ENCODE data around the gene CAMKK1. TPM values are rescaled to one million over a fixed set of nuclear protein-coding genes. Genes with fewer than 3 reads are reported as not detected.

The CAMKK1 gene
- 2.4 and 5.6 TPM in 2 replicates for total RNA-seq

GRCh38 chr17:3893003-3893719 lies at the start of gene CAMKK1:
Gene CAMKK1 (minus strand): TSS chr17:3893053. CDS start chr17:3885687, 7,366 bp downstream.

GRCh38 chr17:3915995-3916696 lies 23.3 kb upstream of the CAMKK1 start, which contains the start of gene P2RX1:
Gene P2RX1 (minus strand): TSS chr17:3916465. CDS start chr17:3916225, 240 bp downstream.

DNA sequence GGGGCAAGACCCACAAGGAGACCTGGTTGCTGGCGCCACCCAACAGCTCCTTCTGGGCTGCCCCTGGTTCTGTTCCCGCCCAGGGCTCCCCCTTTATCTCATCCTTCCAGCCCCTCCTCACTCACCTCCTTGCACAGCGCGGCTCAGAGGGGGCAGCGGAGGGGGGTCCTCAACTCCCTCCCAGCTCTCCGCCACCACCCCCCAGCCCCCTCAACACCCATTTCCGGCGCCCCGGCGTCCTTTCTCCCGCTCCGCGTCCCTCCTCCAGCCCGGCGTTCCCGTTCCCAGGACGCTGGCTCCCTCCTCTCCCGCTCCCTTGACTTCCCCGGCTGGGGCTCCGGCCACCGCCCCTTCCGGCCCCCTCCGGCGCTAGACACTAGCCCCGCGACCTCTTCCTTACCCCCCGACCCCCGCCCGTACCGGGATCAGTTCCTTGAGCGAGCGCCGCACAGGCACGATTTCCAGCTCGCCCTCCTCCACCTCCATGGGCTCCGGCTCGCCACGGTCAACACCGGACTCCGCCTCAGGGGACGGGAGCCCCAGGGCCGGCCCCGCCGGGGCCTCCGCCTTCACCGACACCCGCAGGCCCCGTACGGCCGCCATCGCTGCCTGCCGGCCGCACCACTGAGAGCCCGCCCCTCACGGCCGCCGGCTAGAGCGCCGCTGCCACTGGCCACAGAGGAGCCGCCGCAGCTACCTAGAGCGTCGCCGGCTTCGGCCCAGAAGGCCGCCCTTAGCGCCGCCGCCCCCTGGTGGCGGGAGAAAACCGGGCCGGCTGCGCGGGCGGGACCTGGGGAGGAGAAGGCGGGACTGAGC lies 47.0 kb downstream of the CAMKK1 start, which contains the start of gene NCBP3:
Gene NCBP3 (minus strand): TSS at position 626 of the 816 bp plus-strand sequence. CDS start 23 bp downstream, at position 603.

Other genes starting within 250 kb of the CAMKK1 start
- gene TAX1BP3, start 224.5 kb downstream of the CAMKK1 start, total RNA-seq, result 137 and 276 TPM in 2 replicates
- gene EMC6, start 224.2 kb downstream of the CAMKK1 start, total RNA-seq, result 11.4 and 14.9 TPM in 2 replicates
- not detected in 2 replicates for gene P2RX5, start 196.9 kb downstream of the CAMKK1 start, total RNA-seq
- gene HASPIN, start 169.2 kb downstream of the CAMKK1 start, total RNA-seq, result 3.1 and 3.4 TPM in 2 replicates
- gene ITGAE, start 91.9 kb downstream of the CAMKK1 start, total RNA-seq, result 8.6 and 13.0 TPM in 2 replicates
- gene NCBP3, start 46.8 kb downstream of the CAMKK1 start, total RNA-seq, result 16.1 and 22.8 TPM in 2 replicates
- gene P2RX1, start 23.4 kb upstream of the CAMKK1 start, total RNA-seq, result not detected in 2 replicates
- 0.22 and 2.4 TPM in 2 replicates for gene ATP2A3, start 71.4 kb upstream of the CAMKK1 start, total RNA-seq
- gene ZZEF1, start 250.0 kb upstream of the CAMKK1 start, total RNA-seq, result 49.1 and 59.9 TPM in 2 replicates

Data from placental epithelial cell (primary cell).